ENCODE results near the gene A2M. TPM values are rescaled to one million over a fixed set of nuclear protein-coding genes. Genes with fewer than 3 reads are reported as not detected.
A peak's percentile ranks its signal among the peaks of the same experiment; 100 is the strongest.

The A2M gene
- total and polyA plus RNA-seq, 2 of the 13 experiments (the other 11 are each of a cell fraction or from before 2014, with no cell fraction given), result 2,807 to 6,551 TPM

- TF ChIP-seq ERF (CRISPR knock-in tag; IDR thresholded peaks at IDR 0.05) (0 out of 2 replicates have a peak, but pooled peaks have one; percentile 41), JUND (CRISPR knock-in tag; IDR thresholded peaks at IDR 0.05) (no peak), GABPA (IDR thresholded peaks at IDR 0.05; ENCODE audit: low read depth, low read length) (no peak), GABPA (CRISPR knock-in tag; IDR thresholded peaks at IDR 0.05; ENCODE audit: low read depth) (no peak), DPF2 (CRISPR knock-in tag; IDR thresholded peaks at IDR 0.05; ENCODE audit: borderline replicate concordance, low read depth) (no peak), ZFX (CRISPR knock-in tag; IDR thresholded peaks at IDR 0.05; ENCODE audit: low read depth) (no peak; the same call in 1 of the 2 replicates), TAF1 (CRISPR knock-in tag; IDR thresholded peaks at IDR 0.05) (no peak; the same call in 1 of the 2 replicates), TFAP4 (IDR thresholded peaks at IDR 0.05; ENCODE audit: borderline replicate concordance, low read depth) (peak; percentile 80; the same call in 1 of the 2 replicates), WIZ (CRISPR knock-in tag; IDR thresholded peaks at IDR 0.05) (no peak), ZNF296 (CRISPR knock-in tag; conservative IDR thresholded peaks at IDR 0.05) (no peak), ZSCAN12 (CRISPR knock-in tag; IDR thresholded peaks at IDR 0.05) (no peak), ZMAT5 (CRISPR knock-in tag; IDR thresholded peaks at IDR 0.05; ENCODE audit: borderline replicate concordance, low read depth) (no peak), ZNF740 (CRISPR knock-in tag; IDR thresholded peaks at IDR 0.05) (no peak), MXD3 (CRISPR knock-in tag; IDR thresholded peaks at IDR 0.05) (peak; percentile 76; the same call in 1 of the 2 replicates), EED (CRISPR knock-in tag; IDR thresholded peaks at IDR 0.05) (peak; percentile 87; the same call in 1 of the 2 replicates), ZSCAN22 (CRISPR knock-in tag; IDR thresholded peaks at IDR 0.05) (peak; percentile 99), ZC3H4 (CRISPR knock-in tag; IDR thresholded peaks at IDR 0.05; ENCODE audit: borderline replicate concordance) (no peak), ARNTL (CRISPR knock-in tag; IDR thresholded peaks at IDR 0.05) (peak; percentile 41; the same call in 1 of the 2 replicates), ZNF781 (CRISPR knock-in tag; IDR thresholded peaks at IDR 0.05; ENCODE audit: borderline replicate concordance, not compliant biosample characterization) (no peak), ZNF609 (CRISPR knock-in tag; IDR thresholded peaks at IDR 0.05; ENCODE audit: borderline replicate concordance) (no peak), RARG (CRISPR knock-in tag; IDR thresholded peaks at IDR 0.05; ENCODE audit: low read depth) (no peak), MYPOP (CRISPR knock-in tag; IDR thresholded peaks at IDR 0.05) (no peak), ZNF766 (CRISPR knock-in tag; IDR thresholded peaks at IDR 0.05; ENCODE audit: borderline replicate concordance) (0 out of 2 replicates have a peak, but pooled peaks have one; percentile 76)
These were observed 51.4 kb downstream of the A2M start (continued) for GRCh38 chr12:9064201-9064814.

Data from HepG2 (cell line).